Trophoblast cell (in vitro differentiated cells and primary cell): ENCODE data around the gene IL21R.

Experiments
- DNase-seq, 2 donors: peaks; one replicate each; pipeline ENCODE4 v3.0.0-alpha.2; 2016
- H2AFZ ChIP-seq: 2 replicates; pipeline ENCODE4 v1.6.1; 2013; ENCODE audit warnings: low read length, moderate library complexity, mild to moderate bottlenecking; ENCODE audit not compliant: insufficient read depth, poor library complexity
- H2AK5ac ChIP-seq: 2 replicates; pipeline ENCODE4 v1.6.1; 2013; ENCODE audit warnings: mild to moderate bottlenecking, low read length
- H2BK120ac ChIP-seq: 2 replicates; pipeline ENCODE4 v1.6.1; 2013; ENCODE audit warnings: low read length, mild to moderate bottlenecking, moderate library complexity; ENCODE audit not compliant: insufficient read depth, poor library complexity
- H2BK12ac ChIP-seq: 2 replicates; pipeline ENCODE4 v1.6.1; 2013; ENCODE audit warnings: mild to moderate bottlenecking, low read length, moderate library complexity
- H2BK5ac ChIP-seq: 2 replicates; pipeline ENCODE4 v1.6.1; 2013; ENCODE audit warnings: low read length, low read depth, moderate library complexity, mild to moderate bottlenecking; ENCODE audit not compliant: poor library complexity
- H3K14ac ChIP-seq: 2 replicates; pipeline ENCODE4 v1.6.1; 2013; ENCODE audit warnings: mild to moderate bottlenecking, low read length
- H3K18ac ChIP-seq: 2 replicates; pipeline ENCODE4 v1.6.1; 2013; ENCODE audit warnings: mild to moderate bottlenecking, low read length
- H3K23ac ChIP-seq: 2 replicates; pipeline ENCODE4 v1.6.1; 2013; ENCODE audit warnings: low read length
- H3K27ac ChIP-seq: 2 replicates; pipeline ENCODE4 v1.5.1; 2013; ENCODE audit warnings: low read depth, mild to moderate bottlenecking, inconsistent platforms, low read length, moderate library complexity
- H3K27me3 ChIP-seq: 2 replicates; pipeline ENCODE4 v1.6.1; 2013; ENCODE audit warnings: inconsistent platforms, mild to moderate bottlenecking, low read length, moderate library complexity; ENCODE audit not compliant: insufficient read depth
- H3K36me3 ChIP-seq, 2 experiments: 1 replicate in 1 of 2; 2 replicates in 1 of 2; pipeline ENCODE4 v1.6.1; 2013; ENCODE audit warnings: low read length in 2 of 2, mild to moderate bottlenecking in 2 of 2, moderate library complexity in 1 of 2; ENCODE audit not compliant: insufficient read depth in 2 of 2, control insufficient read depth in 1 of 2
- H3K4ac ChIP-seq: 2 replicates; pipeline ENCODE4 v1.6.1; 2013; ENCODE audit warnings: low read depth, mild to moderate bottlenecking, low read length, moderate library complexity
- H3K4me1 ChIP-seq, 2 experiments: 1 replicate in 1 of 2; 2 replicates in 1 of 2; pipeline ENCODE4 v1.6.1; 2013; ENCODE audit warnings: low read length in 2 of 2, mild to moderate bottlenecking in 2 of 2, moderate library complexity in 1 of 2; ENCODE audit not compliant: insufficient read depth in 2 of 2, control insufficient read depth in 1 of 2
- H3K4me2 ChIP-seq: 2 replicates; pipeline ENCODE4 v1.6.1; 2013; ENCODE audit warnings: inconsistent platforms, mild to moderate bottlenecking, low read length, moderate library complexity
- H3K4me3 ChIP-seq: 2 replicates; pipeline ENCODE4 v1.5.1; 2013; ENCODE audit warnings: mild to moderate bottlenecking, low read depth, low read length, inconsistent platforms
- H3K79me1 ChIP-seq: one replicate; pipeline ENCODE4 v1.6.1; 2013; ENCODE audit warnings: low read length
- H3K79me2 ChIP-seq: 2 replicates; pipeline ENCODE4 v1.6.1; 2013; ENCODE audit warnings: low read length, mild to moderate bottlenecking; ENCODE audit not compliant: control insufficient read depth, insufficient read depth, poor library complexity
- H3K9ac ChIP-seq: 2 replicates; pipeline ENCODE4 v1.6.1; 2013; ENCODE audit warnings: mild to moderate bottlenecking, low read length
- H3K9me3 ChIP-seq: 2 replicates; pipeline ENCODE4 v1.6.1; 2013; ENCODE audit warnings: low read depth, mild to moderate bottlenecking, control low read depth, inconsistent platforms, low read length; ENCODE audit not compliant: insufficient read depth
- H4K12ac ChIP-seq: 2 replicates; pipeline ENCODE4 v1.6.1; 2013; ENCODE audit warnings: low read depth, mild to moderate bottlenecking, low read length, moderate library complexity
- H4K8ac ChIP-seq: 2 replicates; pipeline ENCODE4 v1.6.1; 2013; ENCODE audit warnings: low read depth, mild to moderate bottlenecking, low read length, moderate library complexity
- H4K91ac ChIP-seq: one replicate; pipeline ENCODE4 v1.6.1; 2013; ENCODE audit warnings: low read depth, mild to moderate bottlenecking, low read length, moderate library complexity
- WGBS: extraction: QIAGEN DNeasy Blood & Tissue Kit; methylation state at CpG from one replicate; pipeline ENCODE4 v1.1.7; 2013; ENCODE audit warnings: missing lambda C conversion rate; ENCODE audit not compliant: insufficient read length, insufficient coverage; ENCODE audit errors: extremely low coverage; 5-methylcytosine and 5-hydroxymethylcytosine counted together

IL21R gene

GRCh38 chr16:27483088-27483437 is 81.1 kb downstream of the IL21R start:
- no peak overlapping the region for H3K4me3 ChIP-seq
- H2BK12ac ChIP-seq = no peak overlapping the region
- H3K18ac ChIP-seq = no peak overlapping the region
- no peak overlapping the region for H2AK5ac ChIP-seq
- no peak overlapping the region for H3K23ac ChIP-seq
- DNase-seq = no peak
- H3K79me1 ChIP-seq = no peaks in the 10 kb centered on the region
- H4K12ac ChIP-seq = no peak overlapping the region
- no peaks in the 10 kb centered on the region for H3K9me3 ChIP-seq
- peaks cover 58 to 81% of the 10 kb centered on the region in 2 experiments for H3K36me3 ChIP-seq
- H2BK5ac ChIP-seq = no peak overlapping the region
- H4K91ac ChIP-seq = no peak overlapping the region
- no peak overlapping the region for H4K8ac ChIP-seq
- H3K27ac ChIP-seq = no peak overlapping the region
- no CpG with 5 or more reads among the region's 5 CpGs for WGBS
- H3K27me3 ChIP-seq = no peaks in the 10 kb centered on the region
- H3K4ac ChIP-seq = no peak overlapping the region
- H3K4me1 ChIP-seq = no peaks in the 10 kb centered on the region
- no peak overlapping the region for H3K9ac ChIP-seq
- H3K79me2 ChIP-seq = no peaks in the 10 kb centered on the region
- no peak overlapping the region for H3K4me2 ChIP-seq
- H2BK120ac ChIP-seq = no peak overlapping the region
- no peak overlapping the region for H2AFZ ChIP-seq
- no peak overlapping the region for H3K14ac ChIP-seq

- Histone ChIP-seq H3K27me3 (no peaks in the 10 kb centered on the region), H3K4ac (no peak overlapping the region), H3K23ac (no peak overlapping the region), H3K14ac (no peak overlapping the region), H3K79me2 (no peaks in the 10 kb centered on the region), H3K27ac (no peak overlapping the region), H4K91ac (no peak overlapping the region), H3K36me3 (peaks cover 64 to 81% of the 10 kb centered on the region in 2 experiments), H4K12ac (no peak overlapping the region), H3K4me2 (no peak overlapping the region), H2AK5ac (no peak overlapping the region), H2BK120ac (no peak overlapping the region), H3K4me3 (no peak overlapping the region), H3K9ac (no peak overlapping the region), H3K9me3 (no peaks in the 10 kb centered on the region), H3K4me1 (no peaks in the 10 kb centered on the region), H3K18ac (no peak overlapping the region), H2AFZ (no peak overlapping the region), H2BK5ac (no peak overlapping the region), H4K8ac (no peak overlapping the region), H3K79me1 (no peaks in the 10 kb centered on the region), H2BK12ac (no peak overlapping the region)
- WGBS = no CpG with 5 or more reads among the region's 5 CpGs
- DNase-seq = no peak
Observed at GRCh38 chr16:27483624-27484023, 81.7 kb downstream of the IL21R start.

GRCh38 chr16:27485126-27485525 is 83.2 kb downstream of the IL21R start:
- Histone ChIP-seq H2AFZ (no peak overlapping the region), H3K4me2 (no peak overlapping the region), H3K9ac (no peak overlapping the region), H3K27me3 (no peaks in the 10 kb centered on the region), H2BK12ac (no peak overlapping the region), H2BK5ac (no peak overlapping the region), H3K23ac (no peak overlapping the region), H4K8ac (no peak overlapping the region), H4K12ac (no peak overlapping the region), H3K14ac (no peak overlapping the region), H4K91ac (no peak overlapping the region), H3K79me2 (no peaks in the 10 kb centered on the region), H3K36me3 (peaks cover 76 to 92% of the 10 kb centered on the region in 2 experiments), H3K4ac (no peak overlapping the region), H3K79me1 (no peaks in the 10 kb centered on the region), H3K4me1 (no peaks in the 10 kb centered on the region), H3K9me3 (peaks cover 2% of the 10 kb centered on the region), H3K27ac (no peak overlapping the region), H3K18ac (no peak overlapping the region), H2AK5ac (no peak overlapping the region), H3K4me3 (no peak overlapping the region), H2BK120ac (no peak overlapping the region)
- WGBS = no CpG with 5 or more reads among the region's 9 CpGs
- no peak for DNase-seq

GRCh38 chr16:27485811-27486210 is 83.8 kb downstream of the IL21R start:
- H3K36me3 ChIP-seq = peaks cover 76 to 89% of the 10 kb centered on the region in 2 experiments
- no peak overlapping the region for H3K9ac ChIP-seq
- no peak overlapping the region for H3K14ac ChIP-seq
- WGBS = no CpG with 5 or more reads among the region's 11 CpGs
- H3K23ac ChIP-seq = no peak overlapping the region
- H3K4me2 ChIP-seq = no peak overlapping the region
- no peak for DNase-seq
- H3K79me2 ChIP-seq = no peaks in the 10 kb centered on the region
- no peak overlapping the region for H3K4me3 ChIP-seq
- H3K4me1 ChIP-seq = no peaks in the 10 kb centered on the region
- H3K79me1 ChIP-seq = no peaks in the 10 kb centered on the region
- no peak overlapping the region for H4K91ac ChIP-seq
- no peak overlapping the region for H4K12ac ChIP-seq
- no peak overlapping the region for H2BK5ac ChIP-seq
- H3K27me3 ChIP-seq = no peaks in the 10 kb centered on the region
- no peak overlapping the region for H2BK12ac ChIP-seq
- no peak overlapping the region for H3K4ac ChIP-seq
- no peak overlapping the region for H3K18ac ChIP-seq
- no peak overlapping the region for H4K8ac ChIP-seq
- H2AK5ac ChIP-seq = no peak overlapping the region
- peaks cover 2% of the 10 kb centered on the region for H3K9me3 ChIP-seq
- H2BK120ac ChIP-seq = no peak overlapping the region
- H2AFZ ChIP-seq = no peak overlapping the region
- H3K27ac ChIP-seq = no peak overlapping the region
